Activated naive CD4-positive, alpha-beta T cell treated with anti-CD3 and anti-CD28 coated beads, Interleukin-2, amount 50 U/mL, for 72 hours (primary cell): ENCODE results near the gene SLIT3. TPM values are rescaled to one million over a fixed set of nuclear protein-coding genes. Genes with fewer than 3 reads are reported as not detected.
A peak's percentile ranks its signal among the peaks of the same experiment; 100 is the strongest.

Source experiments
- ATAC-seq, 2 donors: fragments of 150-1000 bp; cut with Tn5 transposase; 2 replicates each; pipeline ENCODE4 v1.10.0; 2021; ENCODE audit warnings: mild to moderate bottlenecking in 2 of 2, moderate library complexity in 2 of 2
- DNase-seq, 2 donors: peaks; one replicate each; pipeline ENCODE4 v3.0.0; 2021 to 2022; ENCODE audit warnings: low spot score in 2 of 2
- H3K27ac Mint-ChIP-seq, 2 donors: one replicate each; pipeline ENCODE4 v1.8.0; 2022; ENCODE audit warnings: mild to moderate bottlenecking in 2 of 2, mixed read lengths in 2 of 2
- H3K36me3 Mint-ChIP-seq, 2 donors: one replicate each; pipeline ENCODE4 v1.8.0; 2022; ENCODE audit warnings: mixed read lengths in 2 of 2
- H3K9me3 Mint-ChIP-seq, 2 donors: one replicate each; pipeline ENCODE4 v1.8.0; 2022; ENCODE audit warnings: mixed read lengths in 2 of 2
- total RNA-seq, 2 donors: library from RNA; stranded (reverse); gene quantifications; one replicate each; pipeline ENCODE4 v1.2.3, GENCODE V29; 2022

The SLIT3 gene
- total RNA-seq, 2 donors from 2014 or later = 1.9 to 2.0 TPM

- no peak for ATAC-seq
- Mint-ChIP-seq H3K9me3 (no peaks in the 10 kb centered on the region), H3K27ac (no peak overlapping the region), H3K36me3 (no peaks in the 10 kb centered on the region)
- DNase-seq = no peak
These were observed 2.2 kb upstream of the SLIT3 start for GRCh38 chr5:169303119-169303515.

- ATAC-seq = peak in 1 of 2 donors; percentile 70
- H3K9me3 Mint-ChIP-seq = no peaks in the 10 kb centered on the region
- DNase-seq = peak in 1 of 2 donors; percentile 76
- no peak overlapping the region for H3K27ac Mint-ChIP-seq
- H3K36me3 Mint-ChIP-seq = no peaks in the 10 kb centered on the region
These were observed 1.7 kb upstream of the SLIT3 start for GRCh38 chr5:169302491-169303118.

- Mint-ChIP-seq H3K27ac (no peak overlapping the region), H3K9me3 (no peaks in the 10 kb centered on the region), H3K36me3 (no peaks in the 10 kb centered on the region)
- ATAC-seq (peak in 1 of 2 donors; percentile 64), DNase-seq (no peak)
These were observed 1.0 kb upstream of the SLIT3 start for GRCh38 chr5:169301986-169302385.

GRCh38 chr5:169301386-169301934 is 521 bp upstream of the SLIT3 start:
- H3K9me3 Mint-ChIP-seq = no peaks in the 10 kb centered on the region
- no peak overlapping the region for H3K27ac Mint-ChIP-seq
- ATAC-seq (no peak), DNase-seq (no peak)
- H3K36me3 Mint-ChIP-seq = no peaks in the 10 kb centered on the region

- no peak overlapping the region for H3K27ac Mint-ChIP-seq
- DNase-seq (no peak), ATAC-seq (no peak)
- no peaks in the 10 kb centered on the region for H3K36me3 Mint-ChIP-seq
- H3K9me3 Mint-ChIP-seq = no peaks in the 10 kb centered on the region
These were observed 1.1 kb downstream of the SLIT3 start for GRCh38 chr5:169299663-169300467.

GRCh38 chr5:169299191-169299662 is 1.7 kb downstream of the SLIT3 start:
- Mint-ChIP-seq H3K36me3 (no peaks in the 10 kb centered on the region), H3K9me3 (no peaks in the 10 kb centered on the region), H3K27ac (no peak overlapping the region)
- DNase-seq (no peak), ATAC-seq (no peak)

GRCh38 chr5:169298193-169298592 is 2.7 kb downstream of the SLIT3 start:
- no peak for DNase-seq
- Mint-ChIP-seq H3K36me3 (no peaks in the 10 kb centered on the region), H3K27ac (no peak overlapping the region), H3K9me3 (no peaks in the 10 kb centered on the region)
- no peak for ATAC-seq

- no peaks in the 10 kb centered on the region for H3K36me3 Mint-ChIP-seq
- ATAC-seq (no peak), DNase-seq (no peak)
- no peak overlapping the region for H3K27ac Mint-ChIP-seq
- no peaks in the 10 kb centered on the region for H3K9me3 Mint-ChIP-seq
These were observed 4.4 kb downstream of the SLIT3 start for GRCh38 chr5:169296419-169297143.

GRCh38 chr5:169295306-169295705 is 5.6 kb downstream of the SLIT3 start:
- Mint-ChIP-seq H3K27ac (no peak overlapping the region), H3K36me3 (no peaks in the 10 kb centered on the region), H3K9me3 (no peaks in the 10 kb centered on the region)
- no peak for DNase-seq
- no peak for ATAC-seq

- Mint-ChIP-seq H3K9me3 (no peaks in the 10 kb centered on the region), H3K27ac (no peak overlapping the region), H3K36me3 (no peaks in the 10 kb centered on the region)
- ATAC-seq (no peak), DNase-seq (no peak)
These were observed 6.3 kb downstream of the SLIT3 start for GRCh38 chr5:169294621-169295020.

- Mint-ChIP-seq H3K36me3 (no peaks in the 10 kb centered on the region), H3K27ac (no peak overlapping the region), H3K9me3 (no peaks in the 10 kb centered on the region)
- ATAC-seq (no peak), DNase-seq (no peak)
These were observed 9.1 kb downstream of the SLIT3 start for GRCh38 chr5:169291877-169292276.

GRCh38 chr5:169290895-169291294 is 10.0 kb downstream of the SLIT3 start:
- Mint-ChIP-seq H3K9me3 (no peaks in the 10 kb centered on the region), H3K27ac (no peak overlapping the region), H3K36me3 (no peaks in the 10 kb centered on the region)
- ATAC-seq = no peak
- DNase-seq = no peak

GRCh38 chr5:169289520-169289919 is 11.4 kb downstream of the SLIT3 start:
- H3K27ac Mint-ChIP-seq = no peak overlapping the region
- ATAC-seq = no peak
- no peak for DNase-seq
- no peaks in the 10 kb centered on the region for H3K36me3 Mint-ChIP-seq
- peaks cover 0 to 4% of the 10 kb centered on the region in 2 donors for H3K9me3 Mint-ChIP-seq

- DNase-seq (no peak), ATAC-seq (no peak)
- Mint-ChIP-seq H3K27ac (no peak overlapping the region), H3K9me3 (peaks cover 0 to 4% of the 10 kb centered on the region in 2 donors), H3K36me3 (no peaks in the 10 kb centered on the region)
These were observed 12.6 kb downstream of the SLIT3 start for GRCh38 chr5:169288066-169288930.

- DNase-seq (no peak), ATAC-seq (no peak)
- Mint-ChIP-seq H3K27ac (no peak overlapping the region), H3K36me3 (no peaks in the 10 kb centered on the region), H3K9me3 (peaks cover 0 to 4% of the 10 kb centered on the region in 2 donors)
These were observed 13.4 kb downstream of the SLIT3 start for GRCh38 chr5:169287529-169287928.

GRCh38 chr5:169286572-169287300 is 14.2 kb downstream of the SLIT3 start:
- Mint-ChIP-seq H3K36me3 (no peaks in the 10 kb centered on the region), H3K27ac (no peak overlapping the region), H3K9me3 (peaks cover 0 to 4% of the 10 kb centered on the region in 2 donors)
- DNase-seq = no peak
- no peak for ATAC-seq
